Iris pigment epithelial cell (primary cell): ENCODE measurements around the gene ARHGAP32.

Source experiments
- DNase-seq: peaks from one replicate; pipeline ENCODE4 v3.0.0-alpha.2; 2011; ENCODE audit warnings: low read depth

The ARHGAP32 gene

GRCh38 chr11:129115652-129116586, 76.2 kb downstream of the ARHGAP32 start:
- peak; percentile 68 for DNase-seq

- no peak for DNase-seq
Observed at GRCh38 chr11:129109701-129110100, 82.4 kb downstream of the ARHGAP32 start.

- DNase-seq: no peak
Observed at GRCh38 chr11:129106788-129107187, 85.3 kb downstream of the ARHGAP32 start.

GRCh38 chr11:129102756-129103155, 89.4 kb downstream of the ARHGAP32 start:
- no peak for DNase-seq

GRCh38 chr11:129102225-129102624, 89.9 kb downstream of the ARHGAP32 start:
- DNase-seq: no peak

- DNase-seq: no peak
Observed at GRCh38 chr11:129093283-129093682, 98.8 kb downstream of the ARHGAP32 start.

GRCh38 chr11:129090056-129090455, 102.1 kb downstream of the ARHGAP32 start:
- peak; percentile 81 for DNase-seq

- peak; percentile 8 for DNase-seq
Observed at GRCh38 chr11:129089279-129089678, 102.8 kb downstream of the ARHGAP32 start.

- DNase-seq: no peak
Observed at GRCh38 chr11:129086976-129087375, 105.1 kb downstream of the ARHGAP32 start.

- no peak for DNase-seq
Observed at GRCh38 chr11:129077191-129077590, 114.9 kb downstream of the ARHGAP32 start.

GRCh38 chr11:129075757-129076156, 116.4 kb downstream of the ARHGAP32 start:
- no peak for DNase-seq

GRCh38 chr11:129067454-129067853, 124.7 kb downstream of the ARHGAP32 start:
- peak; percentile 62 for DNase-seq

- no peak for DNase-seq
Observed at GRCh38 chr11:129066229-129066628, 125.9 kb downstream of the ARHGAP32 start.

GRCh38 chr11:129063118-129063517, 129.0 kb downstream of the ARHGAP32 start:
- no peak for DNase-seq

GRCh38 chr11:129061492-129062230, 130.5 kb downstream of the ARHGAP32 start:
- DNase-seq: peak; percentile 90

- no peak for DNase-seq
Observed at GRCh38 chr11:129056916-129057315, 135.2 kb downstream of the ARHGAP32 start.

GRCh38 chr11:129055196-129055595, 136.9 kb downstream of the ARHGAP32 start:
- no peak for DNase-seq

GRCh38 chr11:129048911-129049310, 143.2 kb downstream of the ARHGAP32 start:
- no peak for DNase-seq

- DNase-seq: no peak
Observed at GRCh38 chr11:129045150-129045549, 147.0 kb downstream of the ARHGAP32 start.

- no peak for DNase-seq
Observed at GRCh38 chr11:129042503-129042902, 149.6 kb downstream of the ARHGAP32 start.

- peak; percentile 8 for DNase-seq
Observed at GRCh38 chr11:129041611-129042018, 150.5 kb downstream of the ARHGAP32 start.

- no peak for DNase-seq
Observed at GRCh38 chr11:129040934-129041333, 151.2 kb downstream of the ARHGAP32 start.

- no peak for DNase-seq
Observed at GRCh38 chr11:129035244-129035643, 156.9 kb downstream of the ARHGAP32 start.
